Ramos (cell line): ENCODE data around the gene ADSL.

Experiments used
- in situ Hi-C: fragments of 300-500 bp; cut with MboI; formaldehyde crosslinking; loops from one replicate; pipeline ENCODE4 v1.14.3; 2022; ENCODE audit warnings: low sequenced_read_pairs; ENCODE audit not compliant: unreplicated experiment

ADSL gene

GRCh38 chr22:40432157-40432556, 85.9 kb downstream of the ADSL start:
- in situ Hi-C loops: no loop called here

GRCh38 chr22:40432625-40433024, 86.3 kb downstream of the ADSL start:
- in situ Hi-C loops: no loop called here

DNA sequence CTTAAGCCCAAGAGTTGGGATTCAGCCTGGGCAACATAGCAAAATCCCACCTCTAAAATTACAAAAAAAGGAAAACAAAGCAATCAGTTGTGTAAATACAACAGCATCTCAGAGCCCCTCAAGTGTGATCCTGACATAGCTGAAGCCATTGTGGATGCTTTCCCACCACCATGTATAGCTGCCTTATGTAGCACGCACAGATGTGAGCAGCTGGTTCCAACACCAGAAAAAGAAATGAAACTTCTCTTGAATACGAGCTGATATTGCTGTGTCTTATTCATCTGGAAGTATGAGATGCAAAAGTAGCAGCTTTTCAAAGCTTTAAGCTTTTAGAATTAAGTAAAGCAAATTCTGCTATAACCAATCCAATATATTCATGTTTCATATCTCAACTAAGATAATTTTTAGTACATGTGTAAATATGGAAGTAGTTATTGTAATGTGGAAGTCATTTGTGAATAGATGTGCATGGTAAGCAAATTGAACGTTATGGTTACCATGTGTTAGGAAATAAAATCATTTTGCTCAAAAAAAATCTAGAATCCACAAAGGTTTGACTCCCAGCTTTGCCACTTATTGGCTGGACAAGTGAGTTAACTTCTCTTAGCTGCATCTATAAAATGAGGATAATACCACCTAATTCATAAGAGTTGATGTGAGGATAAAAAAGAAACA, 87.3 kb downstream of the ADSL start:
- in situ Hi-C loops: no loop called here

DNA sequence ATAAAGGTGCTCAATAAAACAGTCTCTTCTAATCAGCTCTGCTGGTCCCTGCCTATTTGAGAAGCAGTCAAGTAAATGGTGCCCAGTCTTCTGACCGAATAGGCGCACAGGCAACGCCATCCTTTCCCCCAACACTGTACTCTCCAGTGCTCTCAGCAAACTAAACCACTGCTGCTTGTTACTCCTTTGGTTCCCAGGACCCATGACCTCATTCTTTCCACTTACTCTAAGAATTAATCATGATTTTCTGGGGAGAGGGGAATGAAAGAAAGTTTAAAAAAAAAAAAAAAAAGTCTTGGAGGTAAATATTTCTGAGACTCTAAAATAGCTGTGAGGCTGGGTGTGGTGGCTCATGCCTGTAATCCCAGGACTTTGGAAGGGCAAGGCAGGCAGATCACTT, 87.8 kb downstream of the ADSL start:
- in situ Hi-C loops: no loop called here

- in situ Hi-C loops: no loop called here
Measured at GRCh38 chr22:40434745-40435144, 88.4 kb downstream of the ADSL start.

GRCh38 chr22:40436505-40437431, 90.5 kb downstream of the ADSL start:
- in situ Hi-C loops: no loop called here
